Right cardiac atrium (tissue), 5 donors: Measurements from ENCODE around the gene OR4C5. TPM values are rescaled to one million over a fixed set of nuclear protein-coding genes. Genes with fewer than 3 reads are reported as not detected.
"Not testable (repeated sequence)": the region's sequence is repeated elsewhere in the genome, so short reads cannot be mapped to it uniquely, and the experiment has no call there.

Source experiments
- ATAC-seq, 2 donors: fragments of 200-7000 bp; cut with Tn5 transposase; one replicate each; pipeline versions ENCODE4 v1.8.0 to v1.9.1; 2020; ENCODE audit warnings: moderate library complexity in 2 of 2, mild to moderate bottlenecking in 1 of 2
- DNase-seq, 3 donors: peaks; one replicate each; pipeline ENCODE4 v3.0.0-alpha.2; 2020
- H3K27ac ChIP-seq: one replicate; pipeline ENCODE4 v1.5.1; 2013; ENCODE audit warnings: mild to moderate bottlenecking, low read length, control low read depth, moderate library complexity
- H3K27me3 ChIP-seq: one replicate; pipeline ENCODE4 v1.6.1; 2013; ENCODE audit not compliant: control insufficient read depth, insufficient read depth
- H3K4me1 ChIP-seq: one replicate; pipeline ENCODE4 v1.6.1; 2013; ENCODE audit warnings: low read length; ENCODE audit not compliant: control insufficient read depth, insufficient read depth
- H3K4me3 ChIP-seq: one replicate; pipeline ENCODE4 v1.5.1; 2013; ENCODE audit warnings: low read length, control low read depth
- H3K9me3 ChIP-seq: one replicate; pipeline ENCODE4 v1.6.1; 2013; ENCODE audit warnings: low read length; ENCODE audit not compliant: control insufficient read depth
- WGBS: extraction: QIAGEN DNeasy Blood & Tissue Kit; methylation state at CpG from one replicate; pipeline ENCODE4 v1.1.7; 2013; 5-methylcytosine and 5-hydroxymethylcytosine counted together
- intact Hi-C, 4 donors: fragments of 100-400 bp; cut with DNase I; formaldehyde crosslinking; loops; one replicate each; pipeline versions ENCODE4 v1.11.0 to v1.14.0; 2022 to 2023
- long read RNA-seq, 4 donors: library from polyadenylated mRNA; unstranded; transcript quantifications; one replicate each; pipeline ENCODE4 v2.0.0, GENCODE V29; 2020 to 2021
- polyA plus RNA-seq: library from polyadenylated mRNA; stranded (reverse); fragments of 200-250 nt; gene quantifications from one replicate; pipeline ENCODE4 v1.2.3, GENCODE V29; 2013
- total RNA-seq, 4 donors: library from RNA; stranded (reverse); fragmentation: NEBNext Ultra II Directional; extraction: Animal tissue kit (Norgen Biotek cat#: 25700); gene quantifications; one replicate each; pipeline ENCODE4 v1.2.1, GENCODE V29; 2021
- donor health status: healthy with polysubstance abuse.
- donor health status: DM: no; HTN: yes; CAD: no.
- donor health status: DM: no; HTN: no; CAD: no.
- donor health status: DM: no; HTN: yes; CAD: no; lungs with severe emphysema.
- donor health status: DM: yes; HTN: yes; CAD: no.

The OR4C5 gene
- total RNA-seq, result not detected
- not detected for polyA plus RNA-seq
- long read RNA-seq, donor 1, result 0 reads
- long read RNA-seq, donor 2, result 0 reads
- long read RNA-seq, donor 3, result 0 reads
- long read RNA-seq, donor 4, result 0 reads

DNA sequence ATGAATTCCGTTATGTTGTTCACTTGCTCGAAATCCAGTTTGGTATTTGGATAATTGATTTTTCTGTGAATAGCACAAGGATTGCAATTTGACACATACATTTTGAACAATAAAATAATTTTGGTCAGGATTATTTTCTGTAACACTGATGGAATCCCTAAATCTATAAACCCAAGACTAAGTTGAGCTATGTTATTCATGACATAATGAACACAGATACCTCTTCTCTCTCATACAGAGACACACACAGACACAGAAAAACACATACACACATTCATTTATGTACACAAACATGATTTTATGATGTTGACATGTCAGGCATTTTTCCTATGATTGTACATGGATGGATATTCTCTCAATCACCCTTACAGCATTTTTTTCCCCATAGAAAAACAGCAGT, at the start of gene OR4C5:
Gene OR4C5, minus strand, starts transcription at position 101 of the 400 bp plus-strand sequence. Its CDS starts 0 bp downstream, at position 101.
- WGBS, result 79% methylated on average over 2 of the region's 2 CpGs

DNA sequence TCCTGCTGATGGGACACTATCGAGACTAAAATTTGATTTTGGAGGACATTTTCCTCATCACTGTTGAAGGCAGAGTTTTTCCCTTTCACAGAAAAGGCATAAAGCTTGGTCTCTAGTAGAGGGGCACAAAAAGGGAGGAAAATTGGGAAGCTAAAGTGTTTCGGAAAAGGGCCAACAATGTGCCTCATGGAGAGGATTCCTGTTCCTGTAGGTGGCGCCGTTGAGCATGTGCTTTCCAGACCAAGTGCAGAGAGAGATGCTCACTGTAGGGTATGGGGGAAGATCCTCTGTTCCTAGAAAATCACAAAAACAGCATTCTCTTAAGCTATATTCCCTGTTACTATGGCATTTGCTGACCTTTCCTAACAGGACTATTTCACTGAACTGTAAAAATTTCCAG, 18.4 kb upstream of the OR4C5 start:
- intact Hi-C loops, result no loop called here
- Histone ChIP-seq H3K4me3 (no peak overlapping the region), H3K9me3 (no peaks in the 10 kb centered on the region), H3K27me3 (no peaks in the 10 kb centered on the region), H3K27ac (no peak overlapping the region), H3K4me1 (no peaks in the 10 kb centered on the region)
- ATAC-seq (no peak), DNase-seq (no peak)
- 49% methylated on average over 4 of the region's 4 CpGs for WGBS

More for the DNA sequence above, at the start of gene OR4C5:
- H3K27ac ChIP-seq, result no peak within 1 kb of the TSS
- DNase-seq, result no peak
- intact Hi-C loops, result no loop called here
- no peaks in the 10 kb centered on the region for H3K9me3 ChIP-seq
- H3K27me3 ChIP-seq, result no peaks in the 10 kb centered on the region
- H3K4me3 ChIP-seq, result no peak within 1 kb of the TSS
- H3K4me1 ChIP-seq, result no peaks in the 10 kb centered on the region
- no peak for ATAC-seq

- H3K27me3 ChIP-seq, intact Hi-C loops, ATAC-seq, DNase-seq, H3K4me3 ChIP-seq, H3K27ac ChIP-seq, H3K4me1 ChIP-seq, H3K9me3 ChIP-seq: not testable (repeated sequence)
- WGBS, result 56% methylated on average over 2 of the region's 2 CpGs
These were observed 17.9 kb upstream of the OR4C5 start for GRCh38 chr11:48384151-48384550.

- ATAC-seq, H3K27me3 ChIP-seq, H3K4me3 ChIP-seq, H3K9me3 ChIP-seq, DNase-seq, H3K27ac ChIP-seq, intact Hi-C loops, H3K4me1 ChIP-seq: not testable (repeated sequence)
- WGBS, result 42% methylated on average over 2 of the region's 2 CpGs
These were observed 5.0 kb downstream of the OR4C5 start for GRCh38 chr11:48361289-48361688.

- DNase-seq (no peak), ATAC-seq (no peak)
- 77% methylated on average over 1 of the region's 1 CpG for WGBS
- Histone ChIP-seq H3K27me3 (no peaks in the 10 kb centered on the region), H3K4me3 (no peak overlapping the region), H3K4me1 (no peaks in the 10 kb centered on the region), H3K27ac (no peak overlapping the region), H3K9me3 (no peaks in the 10 kb centered on the region)
- intact Hi-C loops, result no loop called here
These were observed 11.6 kb downstream of the OR4C5 start for GRCh38 chr11:48354677-48355076.

GRCh38 chr11:48354013-48354412, 12.3 kb downstream of the OR4C5 start:
- Histone ChIP-seq H3K27ac (no peak overlapping the region), H3K4me1 (no peaks in the 10 kb centered on the region), H3K4me3 (no peak overlapping the region), H3K27me3 (no peaks in the 10 kb centered on the region), H3K9me3 (no peaks in the 10 kb centered on the region)
- DNase-seq (no peak), ATAC-seq (no peak)
- intact Hi-C loops, result no loop called here
- WGBS, result 89% methylated on average over 4 of the region's 4 CpGs

- H3K27ac ChIP-seq, H3K4me1 ChIP-seq, H3K4me3 ChIP-seq, intact Hi-C loops, ATAC-seq, H3K9me3 ChIP-seq, DNase-seq, H3K27me3 ChIP-seq: not testable (repeated sequence)
- WGBS, result 73% methylated on average over 5 of the region's 5 CpGs
These were observed 20.0 kb downstream of the OR4C5 start for GRCh38 chr11:48346286-48346685.

DNA sequence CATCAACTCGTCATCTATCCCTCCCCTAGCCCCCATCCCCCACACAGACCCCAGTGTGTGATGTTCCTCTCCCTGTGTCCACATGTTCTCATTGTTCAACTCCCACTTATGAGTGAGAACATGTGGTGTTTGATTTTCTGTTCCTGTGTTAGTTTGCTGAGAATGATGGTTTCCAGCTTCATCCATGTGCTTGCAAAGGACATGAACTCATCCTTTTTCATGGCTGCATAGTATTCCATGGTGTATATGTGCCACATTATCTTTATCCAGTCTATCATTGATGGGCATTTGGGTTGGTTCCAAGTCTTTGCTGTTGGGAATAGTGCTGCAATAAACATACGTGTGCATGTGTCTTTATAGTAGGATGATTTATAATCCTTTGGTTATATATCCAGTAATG, 23.8 kb downstream of the OR4C5 start:
- DNase-seq, ATAC-seq, H3K4me1 ChIP-seq, intact Hi-C loops, H3K27ac ChIP-seq, H3K27me3 ChIP-seq, H3K9me3 ChIP-seq, H3K4me3 ChIP-seq: not testable (repeated sequence)
- 57% methylated on average over 2 of the region's 2 CpGs for WGBS

GRCh38 chr11:48341466-48341865, 24.8 kb downstream of the OR4C5 start:
- 46% methylated on average over 2 of the region's 2 CpGs for WGBS
- Histone ChIP-seq H3K27me3 (no peaks in the 10 kb centered on the region), H3K27ac (no peak overlapping the region), H3K9me3 (no peaks in the 10 kb centered on the region), H3K4me3 (no peak overlapping the region), H3K4me1 (no peaks in the 10 kb centered on the region)
- intact Hi-C loops, result no loop called here
- no peak for DNase-seq
- ATAC-seq, result no peak

DNA sequence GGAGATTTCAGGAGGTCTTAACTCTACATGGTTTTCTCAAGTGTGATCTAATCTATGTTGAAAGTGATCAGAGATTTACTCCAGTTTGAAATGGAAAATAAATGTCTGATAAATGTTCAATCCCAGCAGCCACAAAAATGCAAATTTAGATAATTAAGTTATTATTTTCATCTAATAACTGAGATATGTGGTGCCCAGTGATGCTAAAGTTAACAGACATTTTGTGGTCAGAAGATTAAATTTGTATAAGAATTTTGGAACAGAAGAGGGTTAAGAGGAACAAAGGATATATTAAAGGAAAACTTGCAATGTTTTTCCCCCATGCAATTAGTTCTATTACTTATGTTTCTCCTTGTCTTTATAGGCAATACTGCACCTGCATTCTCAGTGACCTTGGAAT, 41.6 kb downstream of the OR4C5 start, which contains the start of gene OR4C3:
Gene OR4C3, plus strand, starts transcription at position 301 of the 400 bp plus-strand sequence. CDS start 102 bp downstream, outside the sequence.
- H3K4me3 ChIP-seq, ATAC-seq, H3K9me3 ChIP-seq, DNase-seq, H3K4me1 ChIP-seq, H3K27me3 ChIP-seq, H3K27ac ChIP-seq, intact Hi-C loops: not testable (repeated sequence)

DNA sequence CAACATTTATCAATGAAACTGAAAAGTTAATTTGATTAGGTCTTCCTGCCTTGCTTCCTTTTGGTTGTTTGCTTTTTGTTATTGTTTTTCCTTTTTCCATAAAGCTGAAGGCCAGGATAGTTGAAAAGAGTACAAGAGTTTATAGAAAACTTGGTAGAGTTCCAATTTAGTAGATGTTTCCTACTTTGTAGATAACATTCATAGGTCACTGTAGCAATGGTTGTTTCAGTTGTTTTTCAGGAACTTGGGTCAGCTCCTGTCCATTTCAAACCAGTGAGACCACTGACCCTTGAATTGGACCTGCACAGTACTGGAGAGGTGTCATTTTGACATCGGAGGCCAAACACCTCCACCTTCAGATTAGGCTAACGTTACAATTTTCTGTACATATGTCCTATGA, 46.5 kb downstream of the OR4C5 start:
- H3K9me3 ChIP-seq, ATAC-seq, H3K27me3 ChIP-seq, H3K4me1 ChIP-seq, H3K4me3 ChIP-seq, DNase-seq, H3K27ac ChIP-seq, intact Hi-C loops: not testable (repeated sequence)
- 67% methylated on average over 2 of the region's 2 CpGs for WGBS
